HepG2 (cell line): ENCODE measurements around the gene GSTM2. TPM values are rescaled to one million over a fixed set of nuclear protein-coding genes. Genes with fewer than 3 reads are reported as not detected.

ENCODE experiments used
- AFF4 ChIP-seq: sonication (generic); formaldehyde crosslinking; IDR thresholded peaks from 2 replicates; pipeline ENCODE4 v1.4.0; 2020; ENCODE audit warnings: missing genetic modification reagents
- ARHGAP35 ChIP-seq: sonication (generic); formaldehyde crosslinking; IDR thresholded peaks from 2 replicates; pipeline ENCODE4 v1.9.0; 2022; ENCODE audit warnings: mild to moderate bottlenecking, inconsistent platforms, moderate library complexity, missing genetic modification reagents, borderline replicate concordance
- ASH2L ChIP-seq: fragments of 300-600, 200-600 bp; sonication (generic); IDR thresholded peaks from 2 replicates; pipeline ENCODE4 v1.7.0; 2017; ENCODE audit warnings: low read depth, mild to moderate bottlenecking, moderate library complexity, mixed read lengths, low read length; ENCODE audit not compliant: insufficient read length
- CHD2 ChIP-seq: IDR thresholded peaks from 2 replicates; pipeline ENCODE4 v1.6.1; 2011; ENCODE audit warnings: low read depth, low read length, improper control_type of control experiment
- EHMT2 ChIP-seq: fragments of 200-600 bp; sonication (generic); IDR thresholded peaks from 2 replicates; pipeline ENCODE4 v1.7.0; 2017; ENCODE audit warnings: antibody characterized with exemption, low read depth, low read length, borderline replicate concordance
- FOSL2 ChIP-seq: sonication (generic); formaldehyde crosslinking; IDR thresholded peaks from 2 replicates; pipeline ENCODE4 v1.4.0; 2020; ENCODE audit warnings: missing genetic modification reagents
- FOXM1 ChIP-seq: sonication (generic); formaldehyde crosslinking; IDR thresholded peaks from 2 replicates; pipeline ENCODE4 v1.5.0; 2020; ENCODE audit warnings: missing genetic modification reagents
- GABPA ChIP-seq, 2 experiments: IDR thresholded peaks; 2 replicates each; pipeline ENCODE4 v1.6.1; 2011 to 2016; ENCODE audit warnings: low read depth in 2 of 2, low read length in 1 of 2, missing biosample characterization in 1 of 2, missing genetic modification characterization in 1 of 2
- JUND ChIP-seq: sonication (generic); formaldehyde crosslinking; IDR thresholded peaks from 2 replicates; pipeline ENCODE4 v1.8.0; 2022; ENCODE audit warnings: mild to moderate bottlenecking, missing genetic modification reagents
- NRL ChIP-seq: sonication (generic); formaldehyde crosslinking; IDR thresholded peaks from 2 replicates; pipeline ENCODE4 v1.5.0; 2020; ENCODE audit warnings: missing genetic modification reagents, mild to moderate bottlenecking, moderate library complexity, borderline replicate concordance
- PAF1 ChIP-seq: IDR thresholded peaks from 2 replicates; pipeline ENCODE4 v1.6.1; 2016; ENCODE audit warnings: missing genetic modification reagents, missing compliant biosample characterization
- PAX8 ChIP-seq: sonication (generic); formaldehyde crosslinking; IDR thresholded peaks from 2 replicates; pipeline ENCODE4 v1.8.0; 2022; ENCODE audit warnings: mild to moderate bottlenecking, missing genetic modification reagents, borderline replicate concordance
- PRMT3 ChIP-seq: sonication (generic); formaldehyde crosslinking; IDR thresholded peaks from 2 replicates; pipeline ENCODE4 v1.8.1; 2022; ENCODE audit warnings: low read depth, mild to moderate bottlenecking, moderate library complexity, missing genetic modification reagents, borderline replicate concordance
- RARG ChIP-seq: sonication (generic); formaldehyde crosslinking; IDR thresholded peaks from 2 replicates; pipeline ENCODE4 v1.4.0; 2020; ENCODE audit warnings: low read depth, mild to moderate bottlenecking, missing genetic modification reagents
- SAP130 ChIP-seq: IDR thresholded peaks from 2 replicates; pipeline ENCODE4 v1.6.1; 2016; ENCODE audit warnings: low read depth
- TEAD3 ChIP-seq: optimal IDR thresholded peaks from 2 replicates; pipeline ENCODE3; 2016; ENCODE audit warnings: borderline replicate concordance
- TEF ChIP-seq: sonication (generic); formaldehyde crosslinking; IDR thresholded peaks from 2 replicates; pipeline ENCODE4 v1.5.0; 2020; ENCODE audit warnings: missing genetic modification reagents
- XBP1 ChIP-seq: sonication (generic); formaldehyde crosslinking; IDR thresholded peaks from 2 replicates; pipeline ENCODE4 v1.5.0; 2020; ENCODE audit warnings: missing genetic modification reagents
- ZMAT3 ChIP-seq: sonication (generic); formaldehyde crosslinking; conservative IDR thresholded peaks from 2 replicates; pipeline ENCODE4 v1.7.0; 2021; ENCODE audit warnings: missing genetic modification reagents
- ZMYM4 ChIP-seq: sonication (generic); formaldehyde crosslinking; IDR thresholded peaks from 2 replicates; pipeline ENCODE4 v1.8.1; 2023; ENCODE audit warnings: mild to moderate bottlenecking, missing genetic modification reagents
- ZNF530 ChIP-seq: sonication (generic); formaldehyde crosslinking; IDR thresholded peaks from 2 replicates; pipeline ENCODE4 v1.5.0; 2020; ENCODE audit warnings: low read depth, mild to moderate bottlenecking, missing genetic modification reagents
- ZNF558 ChIP-seq: sonication (generic); formaldehyde crosslinking; IDR thresholded peaks from 2 replicates; pipeline ENCODE4 v1.9.0; 2022; ENCODE audit warnings: mild to moderate bottlenecking, missing genetic modification reagents, borderline replicate concordance
- ZNF615 ChIP-seq: sonication (generic); formaldehyde crosslinking; IDR thresholded peaks from 2 replicates; pipeline ENCODE4 v1.5.0; 2020; ENCODE audit warnings: mild to moderate bottlenecking, missing genetic modification reagents, borderline replicate concordance
- ZNF776 ChIP-seq: sonication (generic); formaldehyde crosslinking; IDR thresholded peaks from 2 replicates; pipeline ENCODE4 v1.4.0; 2020; ENCODE audit warnings: mild to moderate bottlenecking, missing genetic modification reagents
- polyA plus RNA-seq, 8 experiments: library from polyadenylated mRNA; depleted of rRNA in 3 of 8; stranded (reverse) in 7 of 8; unstranded in 1 of 8; fragments of >200 nt; fragmentation: Illumina TruSeq in 4 of 8; extraction: Trizol in 4 of 8; gene quantifications; 2 replicates each; pipeline versions ENCODE4 v1.2.1 to v1.2.3, GENCODE V29; 2011 to 2016; ENCODE audit warnings: low read depth in 4 of 8, missing spikeins in 1 of 8, mixed read lengths in 1 of 8; ENCODE audit not compliant: insufficient read depth in 1 of 8
- total RNA-seq, 5 experiments: library from RNA; depleted of rRNA; stranded (reverse); fragments of >200 nt; fragmentation: Illumina TruSeq; extraction: Trizol; gene quantifications; 2 replicates each; pipeline ENCODE4 v1.2.3, GENCODE V29; 2016; ENCODE audit warnings: low read depth in 1 of 5
- TF ChIP-seq, protein P1 (sequence below): sonication (generic); formaldehyde crosslinking; IDR thresholded peaks from 2 replicates; pipeline ENCODE4 v1.4.0; 2020; ENCODE audit warnings: mild to moderate bottlenecking, missing genetic modification reagents

Gene GSTM2
- total and polyA plus RNA-seq, 2 of the 13 experiments (the other 11 are each of a cell fraction or from before 2014, with no cell fraction given): 7.0 to 15.0 TPM

GRCh38 chr1:109636201-109636952 is 31.5 kb upstream of the GSTM2 start (continued):
- TF ChIP-seq, protein P1, sequence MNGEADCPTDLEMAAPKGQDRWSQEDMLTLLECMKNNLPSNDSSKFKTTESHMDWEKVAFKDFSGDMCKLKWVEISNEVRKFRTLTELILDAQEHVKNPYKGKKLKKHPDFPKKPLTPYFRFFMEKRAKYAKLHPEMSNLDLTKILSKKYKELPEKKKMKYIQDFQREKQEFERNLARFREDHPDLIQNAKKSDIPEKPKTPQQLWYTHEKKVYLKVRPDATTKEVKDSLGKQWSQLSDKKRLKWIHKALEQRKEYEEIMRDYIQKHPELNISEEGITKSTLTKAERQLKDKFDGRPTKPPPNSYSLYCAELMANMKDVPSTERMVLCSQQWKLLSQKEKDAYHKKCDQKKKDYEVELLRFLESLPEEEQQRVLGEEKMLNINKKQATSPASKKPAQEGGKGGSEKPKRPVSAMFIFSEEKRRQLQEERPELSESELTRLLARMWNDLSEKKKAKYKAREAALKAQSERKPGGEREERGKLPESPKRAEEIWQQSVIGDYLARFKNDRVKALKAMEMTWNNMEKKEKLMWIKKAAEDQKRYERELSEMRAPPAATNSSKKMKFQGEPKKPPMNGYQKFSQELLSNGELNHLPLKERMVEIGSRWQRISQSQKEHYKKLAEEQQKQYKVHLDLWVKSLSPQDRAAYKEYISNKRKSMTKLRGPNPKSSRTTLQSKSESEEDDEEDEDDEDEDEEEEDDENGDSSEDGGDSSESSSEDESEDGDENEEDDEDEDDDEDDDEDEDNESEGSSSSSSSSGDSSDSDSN (CRISPR knock-in tag): no peak
- no peak for TF ChIP-seq ZMAT3 (CRISPR knock-in tag)
- TF ChIP-seq ZNF530 (CRISPR knock-in tag): no peak
- TF ChIP-seq PRMT3 (CRISPR knock-in tag): no peak
- peak; percentile 82; the same call in 1 of the 2 replicates for TF ChIP-seq TEF
- TF ChIP-seq RARG: no peak
- TF ChIP-seq ZNF776: no peak
- TF ChIP-seq FOXM1 (CRISPR knock-in tag): no peak
- TF ChIP-seq TEAD3: no peak
- TF ChIP-seq ZNF558 (CRISPR knock-in tag): no peak
- TF ChIP-seq PAX8 (CRISPR knock-in tag): no peak
- no peak for TF ChIP-seq CHD2
- TF ChIP-seq JUND: peak; percentile 88
- no peak for TF ChIP-seq ARHGAP35 (CRISPR knock-in tag)
- TF ChIP-seq ZMYM4: no peak
- peak; percentile 93 for TF ChIP-seq FOSL2 (CRISPR knock-in tag)
- no peak for TF ChIP-seq EHMT2
- TF ChIP-seq ZNF615: no peak
- TF ChIP-seq PAF1 (CRISPR knock-in tag): no peak
- no peak for TF ChIP-seq NRL
- TF ChIP-seq AFF4: no peak
- TF ChIP-seq GABPA (IDR thresholded peaks at IDR 0.05; ENCODE audit: low read depth, low read length): no peak
- no peak for TF ChIP-seq GABPA (CRISPR knock-in tag; IDR thresholded peaks at IDR 0.05; ENCODE audit: low read depth)
- TF ChIP-seq ASH2L: no peak
- TF ChIP-seq XBP1 (CRISPR knock-in tag): no peak
- TF ChIP-seq SAP130 (CRISPR knock-in tag): peak; percentile 51
